PFSK-1 (cell line): ENCODE results near the gene LRP3.

Experiments used
- FOXP2 ChIP-seq: optimal IDR thresholded peaks from 2 replicates; pipeline ENCODE3; 2011; ENCODE audit warnings: borderline replicate concordance, control low read depth, inconsistent platforms; ENCODE audit not compliant: insufficient read depth; ENCODE audit errors: extremely low read length, extremely low read depth
- POLR2AphosphoS5 ChIP-seq: IDR thresholded peaks from 2 replicates; pipeline ENCODE4 v1.6.1; 2012; ENCODE audit warnings: low read depth, mild to moderate bottlenecking, control low read depth, low read length, moderate library complexity
- SIN3A ChIP-seq: IDR thresholded peaks from 2 replicates; pipeline ENCODE4 v1.6.1; 2012; ENCODE audit warnings: mild to moderate bottlenecking, low read length, moderate library complexity, borderline replicate concordance; ENCODE audit not compliant: insufficient read depth
- TAF1 ChIP-seq: IDR thresholded peaks from 2 replicates; pipeline ENCODE4 v1.6.1; 2012; ENCODE audit warnings: low read length, control low read depth, borderline replicate concordance; ENCODE audit not compliant: insufficient read depth
- TF ChIP-seq, protein P1 (sequence below), 2 experiments: IDR thresholded peaks; 2 replicates each; pipeline versions ENCODE4 v1.6.1 to v1.8.0; 2011 to 2012; ENCODE audit warnings: low read depth in 2 of 2, low read length in 2 of 2, control low read depth in 1 of 2, inconsistent platforms in 1 of 2, mild to moderate bottlenecking in 1 of 2, moderate library complexity in 1 of 2; ENCODE audit not compliant: insufficient read depth in 1 of 2

Gene LRP3

DNA sequence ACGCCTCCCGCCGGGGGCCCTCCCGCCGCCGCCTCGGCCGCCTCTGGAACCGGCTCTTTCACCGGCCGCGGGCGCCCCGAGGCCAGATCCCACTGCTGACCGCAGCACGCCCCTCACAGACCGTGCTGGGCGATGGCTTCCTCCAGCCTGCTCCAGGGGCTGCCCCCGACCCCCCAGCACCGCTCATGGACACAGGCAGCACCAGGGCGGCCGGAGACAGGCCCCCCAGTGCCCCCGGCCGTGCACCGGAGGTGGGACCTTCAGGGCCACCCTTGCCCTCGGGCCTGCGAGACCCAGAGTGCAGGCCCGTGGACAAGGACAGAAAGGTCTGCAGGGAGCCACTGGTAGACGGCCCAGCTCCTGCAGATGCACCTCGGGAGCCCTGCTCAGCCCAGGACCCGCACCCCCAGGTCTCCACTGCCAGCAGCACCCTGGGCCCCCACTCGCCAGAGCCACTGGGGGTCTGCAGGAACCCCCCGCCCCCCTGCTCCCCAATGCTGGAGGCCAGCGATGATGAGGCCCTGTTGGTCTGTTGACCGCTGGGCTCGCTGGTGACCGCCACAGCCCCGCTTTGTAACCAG is 13.0 kb downstream of the LRP3 start:
- no peak for TF ChIP-seq SIN3A
- TF ChIP-seq, protein P1, sequence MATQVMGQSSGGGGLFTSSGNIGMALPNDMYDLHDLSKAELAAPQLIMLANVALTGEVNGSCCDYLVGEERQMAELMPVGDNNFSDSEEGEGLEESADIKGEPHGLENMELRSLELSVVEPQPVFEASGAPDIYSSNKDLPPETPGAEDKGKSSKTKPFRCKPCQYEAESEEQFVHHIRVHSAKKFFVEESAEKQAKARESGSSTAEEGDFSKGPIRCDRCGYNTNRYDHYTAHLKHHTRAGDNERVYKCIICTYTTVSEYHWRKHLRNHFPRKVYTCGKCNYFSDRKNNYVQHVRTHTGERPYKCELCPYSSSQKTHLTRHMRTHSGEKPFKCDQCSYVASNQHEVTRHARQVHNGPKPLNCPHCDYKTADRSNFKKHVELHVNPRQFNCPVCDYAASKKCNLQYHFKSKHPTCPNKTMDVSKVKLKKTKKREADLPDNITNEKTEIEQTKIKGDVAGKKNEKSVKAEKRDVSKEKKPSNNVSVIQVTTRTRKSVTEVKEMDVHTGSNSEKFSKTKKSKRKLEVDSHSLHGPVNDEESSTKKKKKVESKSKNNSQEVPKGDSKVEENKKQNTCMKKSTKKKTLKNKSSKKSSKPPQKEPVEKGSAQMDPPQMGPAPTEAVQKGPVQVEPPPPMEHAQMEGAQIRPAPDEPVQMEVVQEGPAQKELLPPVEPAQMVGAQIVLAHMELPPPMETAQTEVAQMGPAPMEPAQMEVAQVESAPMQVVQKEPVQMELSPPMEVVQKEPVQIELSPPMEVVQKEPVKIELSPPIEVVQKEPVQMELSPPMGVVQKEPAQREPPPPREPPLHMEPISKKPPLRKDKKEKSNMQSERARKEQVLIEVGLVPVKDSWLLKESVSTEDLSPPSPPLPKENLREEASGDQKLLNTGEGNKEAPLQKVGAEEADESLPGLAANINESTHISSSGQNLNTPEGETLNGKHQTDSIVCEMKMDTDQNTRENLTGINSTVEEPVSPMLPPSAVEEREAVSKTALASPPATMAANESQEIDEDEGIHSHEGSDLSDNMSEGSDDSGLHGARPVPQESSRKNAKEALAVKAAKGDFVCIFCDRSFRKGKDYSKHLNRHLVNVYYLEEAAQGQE (IDR thresholded peaks at IDR 0.05; ENCODE audit: insufficient read depth in 1 of 2, low read depth in 2 of 2, low read length in 2 of 2), result no peak
- TF ChIP-seq FOXP2, result no peak
- no peak for TF ChIP-seq POLR2AphosphoS5
- TF ChIP-seq TAF1, result no peak

DNA sequence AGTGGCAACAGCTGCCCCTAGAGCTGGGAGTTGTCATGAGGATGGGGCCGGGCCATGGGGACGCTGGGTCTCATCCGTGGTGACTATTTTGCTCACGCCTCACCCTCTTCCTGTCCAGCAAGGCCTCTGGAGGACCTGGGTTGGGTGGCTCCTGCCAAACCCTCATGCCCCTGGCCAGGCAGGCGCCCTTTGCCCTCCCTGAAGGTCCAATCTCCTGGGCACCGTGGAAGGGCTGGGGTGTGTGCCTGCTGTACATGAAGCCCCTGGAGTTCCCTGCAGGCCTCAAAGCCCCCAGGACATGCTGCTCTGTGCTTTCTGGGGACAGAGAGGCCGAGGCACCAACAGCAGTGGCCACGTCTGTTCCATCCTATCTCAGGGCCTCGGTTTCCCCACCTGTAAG is 13.8 kb downstream of the LRP3 start:
- no peak for TF ChIP-seq TAF1
- no peak for TF ChIP-seq SIN3A
- TF ChIP-seq POLR2AphosphoS5, result no peak
- no peak for TF ChIP-seq FOXP2
- TF ChIP-seq, protein P1 (IDR thresholded peaks at IDR 0.05; ENCODE audit: insufficient read depth in 1 of 2, low read depth in 2 of 2, low read length in 2 of 2), result no peak

- TF ChIP-seq, protein P1 (IDR thresholded peaks at IDR 0.05; ENCODE audit: insufficient read depth in 1 of 2, low read depth in 2 of 2, low read length in 2 of 2), result no peak
- no peak for TF ChIP-seq POLR2AphosphoS5
- TF ChIP-seq TAF1, result no peak
- no peak for TF ChIP-seq SIN3A
- no peak for TF ChIP-seq FOXP2
These were observed 14.3 kb downstream of the LRP3 start for GRCh38 chr19:33208371-33208895.

GRCh38 chr19:33208904-33209849 is 15.0 kb downstream of the LRP3 start:
- TF ChIP-seq POLR2AphosphoS5 (no peak), SIN3A (no peak), FOXP2 (no peak), TAF1 (no peak)
- TF ChIP-seq, protein P1 (IDR thresholded peaks at IDR 0.05; ENCODE audit: insufficient read depth in 1 of 2, low read depth in 2 of 2, low read length in 2 of 2), result no peak
